NCI-H2107 treated with DMSO at 0.1 percent for 48 hours (cell line): ENCODE measurements around the gene MRNIP.
"Not testable (repeated sequence)": the region's sequence is repeated elsewhere in the genome, so short reads cannot be mapped to it uniquely, and the experiment has no call there.

Source experiments
- DNase-seq: peaks from one replicate; lab custom pipeline; 2025; ENCODE audit not compliant: unreplicated experiment; lab: John Stamatoyannopoulos, UW

The MRNIP gene

GRCh38 chr5:179840766-179841165, 17.9 kb downstream of the MRNIP start:
- DNase-seq = no peak

- no peak for DNase-seq
These were observed 18.3 kb downstream of the MRNIP start for GRCh38 chr5:179840321-179840720.

GRCh38 chr5:179839328-179840256, 19.0 kb downstream of the MRNIP start:
- no peak for DNase-seq

- no peak for DNase-seq
These were observed 21.3 kb downstream of the MRNIP start for GRCh38 chr5:179837076-179838011.

GRCh38 chr5:179836225-179837019, 22.2 kb downstream of the MRNIP start:
- no peak for DNase-seq

GRCh38 chr5:179834871-179835270, 23.7 kb downstream of the MRNIP start:
- DNase-seq = not testable (repeated sequence)

- no peak for DNase-seq
These were observed 24.5 kb downstream of the MRNIP start for GRCh38 chr5:179834120-179834519.

GRCh38 chr5:179833709-179834070, 24.9 kb downstream of the MRNIP start:
- no peak for DNase-seq

GRCh38 chr5:179833056-179833708, 25.4 kb downstream of the MRNIP start:
- DNase-seq = no peak

GRCh38 chr5:179832039-179832745, 26.4 kb downstream of the MRNIP start:
- no peak for DNase-seq

- no peak for DNase-seq
These were observed 27.7 kb downstream of the MRNIP start for GRCh38 chr5:179830818-179831468.

- DNase-seq = no peak
These were observed 28.7 kb downstream of the MRNIP start for GRCh38 chr5:179829732-179830435.

- DNase-seq = no peak
These were observed 29.7 kb downstream of the MRNIP start for GRCh38 chr5:179828756-179829421.

- DNase-seq = no peak
These were observed 30.9 kb downstream of the MRNIP start for GRCh38 chr5:179827680-179828079.

GRCh38 chr5:179825655-179826182, 32.9 kb downstream of the MRNIP start:
- DNase-seq = no peak

GRCh38 chr5:179824745-179825112, 33.9 kb downstream of the MRNIP start:
- DNase-seq = no peak

- DNase-seq = no peak
These were observed 34.5 kb downstream of the MRNIP start for GRCh38 chr5:179823937-179824744.
